Ishikawa (cell line): Measurements from ENCODE around the gene DCANP1.

Source experiments
- EGR1 ChIP-seq: IDR thresholded peaks from 2 replicates; pipeline ENCODE4 v1.6.1; 2012
- EP300 ChIP-seq: IDR thresholded peaks from 2 replicates; pipeline ENCODE4 v1.6.1; 2012; ENCODE audit warnings: borderline replicate concordance
- MAX ChIP-seq: IDR thresholded peaks from 2 replicates; pipeline ENCODE4 v1.6.1; 2012
- NFIC ChIP-seq: IDR thresholded peaks from 2 replicates; pipeline ENCODE4 v1.6.1; 2012
- REST ChIP-seq: IDR thresholded peaks from 2 replicates; pipeline ENCODE4 v1.6.1; 2012; ENCODE audit warnings: low read depth, mild to moderate bottlenecking
- TCF12 ChIP-seq: IDR thresholded peaks from 2 replicates; pipeline ENCODE4 v1.6.1; 2012; ENCODE audit warnings: low read depth
- YY1 ChIP-seq: IDR thresholded peaks from 2 replicates; pipeline ENCODE4 v1.6.1; 2012; ENCODE audit warnings: low read depth

GRCh38 chr5:135434591-135435466 lies 12.3 kb downstream of the DCANP1 start:
- no peak for TF ChIP-seq EP300
- TF ChIP-seq TCF12, result no peak
- no peak for TF ChIP-seq REST
- TF ChIP-seq MAX, result no peak
- no peak for TF ChIP-seq EGR1
- no peak for TF ChIP-seq NFIC
- TF ChIP-seq YY1, result no peak
